Heart right ventricle (tissue), 16 donors: ENCODE results near the gene TRPM3. TPM values are rescaled to one million over a fixed set of nuclear protein-coding genes. Genes with fewer than 3 reads are reported as not detected.

ENCODE experiments used
- ATAC-seq, 8 donors: fragments of 200-7000 bp; cut with Tn5 transposase; one replicate each; pipeline ENCODE4 v1.9.1; 2020; ENCODE audit warnings: mild to moderate bottlenecking in 8 of 8, moderate library complexity in 8 of 8, moderate number of reproducible peaks in 1 of 8
- DNase-seq, 2 donors: peaks; one replicate each; pipeline ENCODE4 v3.0.0-alpha.2; 2020
- H3K27ac ChIP-seq, 10 donors: fragments of 200-600 bp; sonication (generic) in 2 of 10; one replicate each; pipeline versions ENCODE4 v1.5.0 to v1.8.0; 2020 to 2022; ENCODE audit warnings: mild to moderate bottlenecking in 3 of 10
- H3K27me3 ChIP-seq, 7 donors: fragments of 200-600 bp; one replicate each; pipeline ENCODE4 v1.8.0; 2021 to 2022; ENCODE audit warnings: mild to moderate bottlenecking in 2 of 7
- H3K36me3 ChIP-seq, 9 donors: fragments of 200-600 bp; sonication (generic) in 1 of 9; one replicate each; pipeline versions ENCODE4 v1.5.0 to v1.8.0; 2020 to 2022; ENCODE audit warnings: mild to moderate bottlenecking in 2 of 9
- H3K4me1 ChIP-seq, 9 donors: fragments of 200-600 bp; sonication (generic) in 1 of 9; one replicate each; pipeline versions ENCODE4 v1.5.0 to v1.8.0; 2020 to 2022; ENCODE audit warnings: mild to moderate bottlenecking in 4 of 9
- H3K4me3 ChIP-seq, 10 donors: fragments of 200-600 bp; sonication (generic) in 2 of 10; one replicate each; pipeline versions ENCODE4 v1.5.0 to v1.8.0; 2020 to 2022; ENCODE audit warnings: mild to moderate bottlenecking in 7 of 10, moderate library complexity in 2 of 10
- H3K9me3 ChIP-seq, 11 donors: fragments of 200-600 bp in 10 of 11; sonication (generic) in 2 of 11; one replicate each; pipeline versions ENCODE4 v1.5.0 to v1.8.0; 2013 to 2022; ENCODE audit warnings: mild to moderate bottlenecking in 2 of 11, control low read depth in 1 of 11, moderate library complexity in 1 of 11
- WGBS, 2 donors: extraction: QIAGEN DNeasy Blood & Tissue Kit; methylation state at CpG; one replicate each; pipeline ENCODE4 v1.1.7; 2013; ENCODE audit warnings: inconsistent platforms in 1 of 2; 5-methylcytosine and 5-hydroxymethylcytosine counted together
- intact Hi-C, 10 donors: fragments of 100-400 bp; cut with DNase I; formaldehyde crosslinking; loops; one replicate each; pipeline versions ENCODE4 v1.11.1 to v1.14.2; 2022
- polyA plus RNA-seq, 2 donors: library from polyadenylated mRNA; stranded (reverse); fragments of 200-250 nt; gene quantifications; one replicate each; pipeline ENCODE4 v1.2.3, GENCODE V29; 2013
- total RNA-seq, 10 donors: library from RNA; stranded (reverse); fragmentation: NEBNext Ultra II Directional in 3 of 10; extraction: Animal tissue kit (Norgen Biotek cat#: 25700) in 3 of 10; gene quantifications; one replicate each; pipeline versions ENCODE4 v1.2.1 to v1.2.4, GENCODE V29; 2021 to 2023
- TF ChIP-seq, protein P1 (sequence below), 9 donors: fragments of 200-600 bp; sonication (generic) in 2 of 9; IDR thresholded peaks; one replicate each; pipeline versions ENCODE4 v1.5.0 to v1.8.0; 2021 to 2022; ENCODE audit warnings: antibody characterized with exemption in 9 of 9, mild to moderate bottlenecking in 5 of 9, moderate library complexity in 1 of 9
- donor health status: Arrhythmogenic right ventricular cardiomyopathy.
- donor health status: ischemic (EF 13 %, LVEDD 7.1; RV severe dilation, severe dysfunction).
- donor health status: healthy with polysubstance abuse.
- donor health status: DM: no; HTN: yes; CAD: no.
- donor health status: DM: no; HTN: no; CAD: no.
- donor health status: ischemic (EF 25% LVEDD 6.9; RV normal size, moderate dysfunction).
- donor health status: ischemic (EF 25% LVEDD 5.7; RV mildly dilated, moderate dysfunction).
- donor health status: healthy.
- donor health status: DM: yes; HTN: yes; CAD: no.
- donor health status: Ischemic cardiomyopathy.
- donor health status: ischemic (EF 35%, LVEDD 5.7; RV mildly dilated, moderate dysfunction).
- donor health status: nonischemic (EF 11% LVEDD 7.7; RV severe dilation, severe dysfunction).
- donor health status: DM: yes; HTN: yes; CAD: no.
- donor health status: PGD.
- donor health status: ischemic (EF 29% LVEDD 5.4; RV normal size, mild dysfunction).
- donor health status: nonischemic (EF 23%, LVEDD 6.1; RV moderate dilation, normal function).

TRPM3 gene
- total and polyA plus RNA-seq, 12 donors, result 0.05 to 1.3 (median 0.16) TPM; not detected in 1

DNA sequence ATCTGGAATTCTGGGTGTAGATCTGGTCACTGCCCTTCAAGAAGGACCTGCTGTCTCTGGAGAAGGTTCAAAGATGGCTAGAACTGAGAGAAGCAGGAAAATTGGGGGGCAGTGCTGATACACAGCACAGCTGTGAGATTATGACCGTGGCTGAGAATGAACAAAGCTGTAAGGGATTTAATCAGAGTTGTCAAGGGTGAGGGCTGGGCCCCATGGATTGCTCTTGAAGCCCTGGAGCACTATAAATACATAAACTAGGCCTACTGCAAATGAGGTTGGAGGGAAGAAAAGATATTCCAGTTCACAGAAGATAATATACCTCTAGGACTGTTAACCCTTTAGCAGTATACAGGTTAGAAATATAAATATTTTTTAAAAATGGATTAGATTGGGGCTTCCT lies 620.6 kb downstream of the TRPM3 start:
- Histone ChIP-seq H3K36me3 (no peaks in the 10 kb centered on the region), H3K27me3 (no peaks in the 10 kb centered on the region), H3K4me1 (peaks cover 0 to 37% (median 12%) of the 10 kb centered on the region in 9 donors), H3K9me3 (no peaks in the 10 kb centered on the region), H3K4me3 (no peak overlapping the region), H3K27ac (no peak overlapping the region)
- DNase-seq, result no peak
- TF ChIP-seq, protein P1, sequence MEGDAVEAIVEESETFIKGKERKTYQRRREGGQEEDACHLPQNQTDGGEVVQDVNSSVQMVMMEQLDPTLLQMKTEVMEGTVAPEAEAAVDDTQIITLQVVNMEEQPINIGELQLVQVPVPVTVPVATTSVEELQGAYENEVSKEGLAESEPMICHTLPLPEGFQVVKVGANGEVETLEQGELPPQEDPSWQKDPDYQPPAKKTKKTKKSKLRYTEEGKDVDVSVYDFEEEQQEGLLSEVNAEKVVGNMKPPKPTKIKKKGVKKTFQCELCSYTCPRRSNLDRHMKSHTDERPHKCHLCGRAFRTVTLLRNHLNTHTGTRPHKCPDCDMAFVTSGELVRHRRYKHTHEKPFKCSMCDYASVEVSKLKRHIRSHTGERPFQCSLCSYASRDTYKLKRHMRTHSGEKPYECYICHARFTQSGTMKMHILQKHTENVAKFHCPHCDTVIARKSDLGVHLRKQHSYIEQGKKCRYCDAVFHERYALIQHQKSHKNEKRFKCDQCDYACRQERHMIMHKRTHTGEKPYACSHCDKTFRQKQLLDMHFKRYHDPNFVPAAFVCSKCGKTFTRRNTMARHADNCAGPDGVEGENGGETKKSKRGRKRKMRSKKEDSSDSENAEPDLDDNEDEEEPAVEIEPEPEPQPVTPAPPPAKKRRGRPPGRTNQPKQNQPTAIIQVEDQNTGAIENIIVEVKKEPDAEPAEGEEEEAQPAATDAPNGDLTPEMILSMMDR (IDR thresholded peaks at IDR 0.05), result no peak
- no peak for ATAC-seq
- WGBS, 2 donors, result 54 to 63% methylated on average over 1 of the region's 1 CpG
- intact Hi-C loops, result loop anchor here in 1 of 10 donors (5.0 kb wide), 1 partner anchor 82 kb away; no protein-coding TSS in a partner anchor

DNA sequence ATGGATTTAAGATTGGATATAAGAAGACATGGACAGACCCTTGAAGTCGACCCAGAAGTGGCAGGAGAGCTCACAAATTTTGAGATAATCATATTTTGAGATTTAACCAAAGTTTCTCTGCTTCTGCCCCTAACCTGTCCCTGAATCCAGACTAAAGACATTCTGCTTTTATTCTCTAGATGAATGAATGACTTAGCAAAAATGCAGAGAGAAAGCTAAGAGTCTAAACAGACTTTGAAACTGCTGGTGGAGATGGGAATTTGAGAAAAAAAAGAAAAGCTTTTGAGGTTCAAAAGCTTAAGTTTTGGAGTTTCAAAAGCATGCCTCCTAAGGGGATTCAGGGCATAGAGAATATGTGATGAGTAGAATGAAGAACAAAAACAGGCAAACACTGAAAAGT lies 621.8 kb downstream of the TRPM3 start:
- TF ChIP-seq, protein P1 (IDR thresholded peaks at IDR 0.05), result no peak
- Histone ChIP-seq H3K27me3 (no peaks in the 10 kb centered on the region), H3K27ac (no peak overlapping the region), H3K4me1 (peaks cover 0 to 37% (median 12%) of the 10 kb centered on the region in 9 donors), H3K36me3 (no peaks in the 10 kb centered on the region), H3K9me3 (no peaks in the 10 kb centered on the region), H3K4me3 (no peak overlapping the region)
- 79 to 85% methylated on average over 1 of the region's 1 CpG for WGBS, 2 donors
- ATAC-seq (no peak), DNase-seq (no peak)
- intact Hi-C loops, result loop anchor here in 3 of 10 donors (5.0 to 10.0 kb wide), 3 partner anchors 65 to 145 kb away; no protein-coding TSS in a partner anchor

DNA sequence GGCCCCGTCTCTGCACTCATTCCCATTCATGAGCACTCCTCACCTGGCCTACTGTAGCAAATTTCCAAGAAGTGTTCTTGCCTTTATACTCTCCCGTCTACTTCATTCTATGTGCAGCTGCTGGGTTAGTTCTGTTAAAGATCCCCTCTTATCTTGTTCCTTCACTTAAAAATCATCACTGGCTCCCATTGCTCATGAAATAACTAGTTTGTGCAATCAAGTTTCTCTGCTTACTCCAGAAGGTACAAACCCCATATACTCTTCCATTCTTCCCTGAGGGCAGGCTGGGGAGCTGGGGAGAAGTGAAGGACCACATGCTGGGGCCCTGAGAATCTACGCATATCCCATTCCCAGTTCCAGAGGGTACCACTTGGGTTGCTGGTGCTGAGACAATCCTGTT lies 622.6 kb downstream of the TRPM3 start:
- TF ChIP-seq, protein P1 (IDR thresholded peaks at IDR 0.05), result no peak
- Histone ChIP-seq H3K4me3 (no peak overlapping the region), H3K27ac (no peak overlapping the region), H3K27me3 (no peaks in the 10 kb centered on the region), H3K4me1 (peaks cover under 1 to 43% (median 17%) of the 10 kb centered on the region in 9 donors), H3K36me3 (no peaks in the 10 kb centered on the region), H3K9me3 (no peaks in the 10 kb centered on the region)
- DNase-seq (no peak), ATAC-seq (no peak)
- 96 to 98% methylated on average over 3 of the region's 3 CpGs for WGBS, 2 donors
- intact Hi-C loops, result loop anchor here in 2 of 10 donors (10.0 kb wide), 2 partner anchors 66 to 144 kb away; no protein-coding TSS in a partner anchor

DNA sequence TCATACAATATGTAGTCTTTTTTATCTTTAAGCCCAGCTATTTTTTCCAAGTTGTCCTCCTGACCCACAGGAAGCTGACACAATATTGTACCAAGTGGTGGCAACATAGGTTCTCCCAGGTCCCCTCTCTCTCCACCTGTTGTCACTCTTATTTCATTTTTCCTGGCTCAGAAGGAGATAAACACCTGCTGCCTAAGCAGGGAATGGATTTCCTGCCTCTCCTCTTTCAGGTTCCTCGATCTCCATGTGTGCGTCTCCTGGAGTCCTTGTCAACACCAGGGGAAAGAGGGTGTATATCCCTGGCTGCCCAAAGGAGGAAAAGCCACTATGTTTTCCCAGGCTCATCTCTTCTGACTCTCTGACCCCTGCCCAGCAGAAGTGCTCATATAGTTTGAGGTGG lies 625.2 kb downstream of the TRPM3 start:
- Histone ChIP-seq H3K36me3 (no peaks in the 10 kb centered on the region), H3K4me1 (peaks cover 15 to 51% (median 39%) of the 10 kb centered on the region in 9 donors), H3K4me3 (no peak overlapping the region), H3K27ac (no peak overlapping the region), H3K9me3 (no peaks in the 10 kb centered on the region), H3K27me3 (no peaks in the 10 kb centered on the region)
- no peak for ATAC-seq
- 72 to 81% methylated on average over 2 of the region's 2 CpGs for WGBS, 2 donors
- DNase-seq, result no peak
- TF ChIP-seq, protein P1 (IDR thresholded peaks at IDR 0.05), result no peak
- intact Hi-C loops, result loop anchor here in 2 of 10 donors (10.0 kb wide), 2 partner anchors 69 to 141 kb away; no protein-coding TSS in a partner anchor
